Measurements from ENCODE around the gene VMAC. TPM values are rescaled to one million over a fixed set of nuclear protein-coding genes. Genes with fewer than 3 reads are reported as not detected.

The VMAC gene
- total and polyA plus RNA-seq, 12 donors, result 1.3 to 5.8 (median 2.5) TPM

- ATAC-seq (no peak), DNase-seq (no peak)
- WGBS, 2 donors, result 66 to 80% methylated on average over 14 of the region's 14 CpGs
- Histone ChIP-seq H3K4me3 (no peak overlapping the region), H3K9me3 (no peaks in the 10 kb centered on the region), H3K27me3 (no peaks in the 10 kb centered on the region), H3K36me3 (peaks cover 0 to 11% (median 0%) of the 10 kb centered on the region in 9 donors), H3K4me1 (peaks cover 32 to 100% (median 91%) of the 10 kb centered on the region in 9 donors), H3K27ac (peak overlapping the region in 9 of 10 donors; percentile 35 to 78 (median 55))
- intact Hi-C loops (cut with DNase I), result loop anchor here in 2 of 10 donors (5.0 to 10.0 kb wide), 2 partner anchors 52 to 615 kb away; partner anchors contain the start of gene PTPRS (in 1 of the 2)
- TF ChIP-seq CTCF (IDR thresholded peaks at IDR 0.05), result no peak
Observed at GRCh38 chr19:5959260-5960004, 54.8 kb downstream of the VMAC start.

Other genes with a start within 250 kb of the VMAC start
- 100 to 1,000 TPM; 122 to 173 (median 133) TPM for gene MICOS13, start 224.4 kb upstream of the VMAC start, total RNA-seq
- gene MICOS13, start 224.4 kb upstream of the VMAC start, polyA plus RNA-seq, result 100 to 1,000 TPM; 263 to 658 TPM
- 1 to 10 TPM; 3.3 to 7.6 (median 4.2) TPM for gene HSD11B1L, start 223.8 kb upstream of the VMAC start, total RNA-seq
- 10 to 100 TPM in 1 of 2 donors, 1 to 10 TPM in 1; 6.3 to 13.2 TPM for gene HSD11B1L, start 223.8 kb upstream of the VMAC start, polyA plus RNA-seq
- gene RPL36, start 214.6 kb upstream of the VMAC start, total RNA-seq, result 100 to 1,000 TPM; 270 to 463 (median 322) TPM
- gene RPL36, start 214.6 kb upstream of the VMAC start, polyA plus RNA-seq, result 1,000 to 10,000 TPM in 1 of 2 donors, 100 to 1,000 TPM in 1; 980 to 1,152 TPM
- gene LONP1, start 184.7 kb upstream of the VMAC start, total RNA-seq, result 100 to 1,000 TPM in 1 of 10 donors, 10 to 100 TPM in 9; 71.4 to 101 (median 88.5) TPM
- 100 to 1,000 TPM in 1 of 2 donors, 10 to 100 TPM in 1; 95.0 to 121 TPM for gene LONP1, start 184.7 kb upstream of the VMAC start, polyA plus RNA-seq
- not detected for gene CATSPERD, start 184.2 kb upstream of the VMAC start, total RNA-seq
- gene CATSPERD, start 184.2 kb upstream of the VMAC start, polyA plus RNA-seq, result not detected
- gene PRR22, start 120.1 kb upstream of the VMAC start, total RNA-seq, result 1 to 10 TPM in 6 of 10 donors, under 1 TPM in 4; 0.59 to 3.0 (median 1.1) TPM
- gene PRR22, start 120.1 kb upstream of the VMAC start, polyA plus RNA-seq, result 1 to 10 TPM; 1.7 to 3.3 TPM
- 10 to 100 TPM; 11.5 to 27.8 (median 14.2) TPM for gene DUS3L, start 113.7 kb upstream of the VMAC start, total RNA-seq
- 10 to 100 TPM; 22.7 to 37.7 TPM for gene DUS3L, start 113.7 kb upstream of the VMAC start, polyA plus RNA-seq
- gene NRTN, start 99.8 kb upstream of the VMAC start, total RNA-seq, result 10 to 100 TPM in 8 of 10 donors, 1 to 10 TPM in 2; 4.5 to 40.4 (median 14.8) TPM
- gene NRTN, start 99.8 kb upstream of the VMAC start, polyA plus RNA-seq, result 10 to 100 TPM; 15.4 to 38.1 TPM
- gene FUT6, start 65.2 kb upstream of the VMAC start, total RNA-seq, result not detected
- not detected for gene FUT6, start 65.2 kb upstream of the VMAC start, polyA plus RNA-seq
- not detected for gene FUT3, start 53.4 kb upstream of the VMAC start, total RNA-seq
- under 1 TPM in 1 of 2 donors, not detected in 1; 0.01 TPM for gene FUT3, start 53.4 kb upstream of the VMAC start, polyA plus RNA-seq
- under 1 TPM in 1 of 10 donors, not detected in 9; 0.21 TPM for gene FUT5, start 34.3 kb upstream of the VMAC start, total RNA-seq
- not detected for gene FUT5, start 34.3 kb upstream of the VMAC start, polyA plus RNA-seq
- 100 to 1,000 TPM; 451 to 574 (median 513) TPM for gene NDUFA11, start 1.1 kb upstream of the VMAC start, total RNA-seq
- 1,000 to 10,000 TPM in 1 of 2 donors, 100 to 1,000 TPM in 1; 760 to 1,143 TPM for gene NDUFA11, start 1.1 kb upstream of the VMAC start, polyA plus RNA-seq
- 1 to 10 TPM; 1.3 to 4.2 (median 2.8) TPM for gene CAPS, start 9.4 kb downstream of the VMAC start, total RNA-seq
- gene CAPS, start 9.4 kb downstream of the VMAC start, polyA plus RNA-seq, result 10 to 100 TPM in 1 of 2 donors, 1 to 10 TPM in 1; 3.2 to 14.1 TPM
- gene RANBP3, start 73.3 kb downstream of the VMAC start, total RNA-seq, result 10 to 100 TPM; 51.4 to 76.1 (median 63.3) TPM
- 10 to 100 TPM; 29.5 to 45.2 TPM for gene RANBP3, start 73.3 kb downstream of the VMAC start, polyA plus RNA-seq
- gene RFX2, start 205.6 kb downstream of the VMAC start, total RNA-seq, result 10 to 100 TPM in 1 of 10 donors, 1 to 10 TPM in 9; 4.2 to 11.5 (median 5.0) TPM
- gene RFX2, start 205.6 kb downstream of the VMAC start, polyA plus RNA-seq, result 10 to 100 TPM in 1 of 2 donors, 1 to 10 TPM in 1; 6.6 to 17.4 TPM
- gene ACSBG2, start 230.8 kb downstream of the VMAC start, total RNA-seq, result not detected
- not detected for gene ACSBG2, start 230.8 kb downstream of the VMAC start, polyA plus RNA-seq

All from heart right ventricle (tissue), 16 donors.